Measurements from ENCODE around the gene B4GALNT4.

DNA sequence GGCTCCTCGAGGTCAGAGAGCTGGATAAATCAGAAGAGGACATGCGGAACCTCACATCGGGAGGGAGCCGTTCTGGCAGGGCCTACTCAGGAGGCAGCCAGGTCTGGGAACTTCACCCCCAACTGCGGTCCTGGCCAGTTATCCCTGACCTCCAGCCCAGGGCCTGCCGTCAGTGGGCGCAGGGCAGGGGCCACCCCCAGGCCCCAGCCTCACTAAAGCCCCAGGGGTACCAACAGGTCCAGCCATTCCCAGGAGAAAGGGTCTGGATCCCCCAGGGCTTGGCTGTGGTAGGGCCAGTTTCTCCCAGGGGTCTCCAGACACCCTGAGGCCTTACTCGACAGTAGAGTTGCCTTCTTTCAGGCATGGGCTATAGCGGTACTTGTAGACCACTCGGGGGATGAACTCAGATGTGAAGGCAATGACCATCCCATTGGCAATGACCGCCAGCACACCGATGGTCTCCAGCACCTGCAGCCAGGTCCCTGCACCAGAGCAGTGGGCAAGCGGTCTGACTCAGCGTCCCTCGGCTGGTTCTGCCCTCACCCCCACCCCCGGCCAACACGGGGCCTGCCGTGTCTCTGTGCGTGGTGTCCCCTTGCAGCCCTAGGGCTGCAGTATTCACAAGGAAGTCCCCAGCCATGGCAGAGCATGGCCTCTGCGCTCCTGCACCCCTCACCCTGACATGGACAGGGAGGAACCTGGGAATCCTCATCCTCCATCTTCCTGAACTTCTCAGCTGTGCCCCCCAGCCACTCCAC lies 50.1 kb downstream of the B4GALNT4 start:
- TF ChIP-seq, protein P1, sequence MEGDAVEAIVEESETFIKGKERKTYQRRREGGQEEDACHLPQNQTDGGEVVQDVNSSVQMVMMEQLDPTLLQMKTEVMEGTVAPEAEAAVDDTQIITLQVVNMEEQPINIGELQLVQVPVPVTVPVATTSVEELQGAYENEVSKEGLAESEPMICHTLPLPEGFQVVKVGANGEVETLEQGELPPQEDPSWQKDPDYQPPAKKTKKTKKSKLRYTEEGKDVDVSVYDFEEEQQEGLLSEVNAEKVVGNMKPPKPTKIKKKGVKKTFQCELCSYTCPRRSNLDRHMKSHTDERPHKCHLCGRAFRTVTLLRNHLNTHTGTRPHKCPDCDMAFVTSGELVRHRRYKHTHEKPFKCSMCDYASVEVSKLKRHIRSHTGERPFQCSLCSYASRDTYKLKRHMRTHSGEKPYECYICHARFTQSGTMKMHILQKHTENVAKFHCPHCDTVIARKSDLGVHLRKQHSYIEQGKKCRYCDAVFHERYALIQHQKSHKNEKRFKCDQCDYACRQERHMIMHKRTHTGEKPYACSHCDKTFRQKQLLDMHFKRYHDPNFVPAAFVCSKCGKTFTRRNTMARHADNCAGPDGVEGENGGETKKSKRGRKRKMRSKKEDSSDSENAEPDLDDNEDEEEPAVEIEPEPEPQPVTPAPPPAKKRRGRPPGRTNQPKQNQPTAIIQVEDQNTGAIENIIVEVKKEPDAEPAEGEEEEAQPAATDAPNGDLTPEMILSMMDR (IDR thresholded peaks at IDR 0.05), result no peak
- no peak for TF ChIP-seq POLR2A (IDR thresholded peaks at IDR 0.05)
